ENCODE measurements around the gene KDM5A. TPM values are rescaled to one million over a fixed set of nuclear protein-coding genes. Genes with fewer than 3 reads are reported as not detected.
"Not testable (repeated sequence)": the region's sequence is repeated elsewhere in the genome, so short reads cannot be mapped to it uniquely, and the experiment has no call there.

The KDM5A gene
- total RNA-seq, 1 donor: 75.3 TPM

- Histone ChIP-seq H3K27me3 (ENCODE audit: insufficient read depth, low read length) (peaks cover 6% of the 10 kb centered on the region), H3K36me3 (ENCODE audit: insufficient read depth, low read length) (no peaks in the 10 kb centered on the region), H3K4me3 (ENCODE audit: insufficient read depth, low read length) (no peak overlapping the region), H3K79me2 (ENCODE audit: insufficient read depth, low read length) (no peaks in the 10 kb centered on the region), H3K4me2 (ENCODE audit: insufficient read depth, low read length) (no peak overlapping the region), H2AFZ (ENCODE audit: low read length) (no peak overlapping the region), H4K20me1 (ENCODE audit: insufficient read depth, low read length) (no peaks in the 10 kb centered on the region), H3K9me3 (ENCODE audit: low read depth, low read length) (no peaks in the 10 kb centered on the region), H3K27ac (ENCODE audit: low read depth, low read length) (no peak overlapping the region), H3K4me1 (ENCODE audit: insufficient read depth, low read length) (no peaks in the 10 kb centered on the region)
- TF ChIP-seq, protein P1, sequence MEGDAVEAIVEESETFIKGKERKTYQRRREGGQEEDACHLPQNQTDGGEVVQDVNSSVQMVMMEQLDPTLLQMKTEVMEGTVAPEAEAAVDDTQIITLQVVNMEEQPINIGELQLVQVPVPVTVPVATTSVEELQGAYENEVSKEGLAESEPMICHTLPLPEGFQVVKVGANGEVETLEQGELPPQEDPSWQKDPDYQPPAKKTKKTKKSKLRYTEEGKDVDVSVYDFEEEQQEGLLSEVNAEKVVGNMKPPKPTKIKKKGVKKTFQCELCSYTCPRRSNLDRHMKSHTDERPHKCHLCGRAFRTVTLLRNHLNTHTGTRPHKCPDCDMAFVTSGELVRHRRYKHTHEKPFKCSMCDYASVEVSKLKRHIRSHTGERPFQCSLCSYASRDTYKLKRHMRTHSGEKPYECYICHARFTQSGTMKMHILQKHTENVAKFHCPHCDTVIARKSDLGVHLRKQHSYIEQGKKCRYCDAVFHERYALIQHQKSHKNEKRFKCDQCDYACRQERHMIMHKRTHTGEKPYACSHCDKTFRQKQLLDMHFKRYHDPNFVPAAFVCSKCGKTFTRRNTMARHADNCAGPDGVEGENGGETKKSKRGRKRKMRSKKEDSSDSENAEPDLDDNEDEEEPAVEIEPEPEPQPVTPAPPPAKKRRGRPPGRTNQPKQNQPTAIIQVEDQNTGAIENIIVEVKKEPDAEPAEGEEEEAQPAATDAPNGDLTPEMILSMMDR (IDR thresholded peaks at IDR 0.05; ENCODE audit: extremely low read depth, low read depth, low read length): no peak
- no peak for DNase-seq (ENCODE audit: insufficient read length, low spot score, missing footprints)
These were observed 150.3 kb downstream of the KDM5A start for GRCh38 chr12:238736-239398.

DNA sequence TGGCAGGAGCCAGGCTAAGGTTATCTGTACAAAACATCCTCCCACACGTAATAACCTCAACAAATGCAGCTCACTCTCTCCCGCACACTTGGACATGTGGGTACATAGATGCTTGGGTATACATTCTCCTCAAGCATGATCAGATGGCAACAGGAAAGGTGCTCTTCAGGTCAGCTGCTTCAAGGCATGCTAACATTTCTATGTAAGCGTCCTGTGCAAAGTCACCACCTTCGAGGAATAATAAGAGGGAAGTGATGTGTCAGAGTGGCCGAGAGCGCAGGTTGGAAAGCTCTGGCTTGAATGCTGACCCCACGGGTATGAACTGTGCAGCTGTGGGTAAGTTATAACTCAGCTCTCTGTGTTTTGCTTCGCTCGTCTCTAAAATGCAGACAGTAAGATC is 151.0 kb downstream of the KDM5A start:
- Histone ChIP-seq H3K4me1 (ENCODE audit: insufficient read depth, low read length) (no peaks in the 10 kb centered on the region), H3K4me2 (ENCODE audit: insufficient read depth, low read length) (no peak overlapping the region), H3K9me3 (ENCODE audit: low read depth, low read length) (no peaks in the 10 kb centered on the region), H3K79me2 (ENCODE audit: insufficient read depth, low read length) (no peaks in the 10 kb centered on the region), H4K20me1 (ENCODE audit: insufficient read depth, low read length) (no peaks in the 10 kb centered on the region), H2AFZ (ENCODE audit: low read length) (no peak overlapping the region), H3K27ac (ENCODE audit: low read depth, low read length) (no peak overlapping the region), H3K36me3 (ENCODE audit: insufficient read depth, low read length) (no peaks in the 10 kb centered on the region), H3K4me3 (ENCODE audit: insufficient read depth, low read length) (no peak overlapping the region), H3K27me3 (ENCODE audit: insufficient read depth, low read length) (peaks cover 5% of the 10 kb centered on the region)
- TF ChIP-seq, protein P1 (IDR thresholded peaks at IDR 0.05; ENCODE audit: extremely low read depth, low read depth, low read length): no peak
- DNase-seq (ENCODE audit: insufficient read length, low spot score, missing footprints): no peak

DNA sequence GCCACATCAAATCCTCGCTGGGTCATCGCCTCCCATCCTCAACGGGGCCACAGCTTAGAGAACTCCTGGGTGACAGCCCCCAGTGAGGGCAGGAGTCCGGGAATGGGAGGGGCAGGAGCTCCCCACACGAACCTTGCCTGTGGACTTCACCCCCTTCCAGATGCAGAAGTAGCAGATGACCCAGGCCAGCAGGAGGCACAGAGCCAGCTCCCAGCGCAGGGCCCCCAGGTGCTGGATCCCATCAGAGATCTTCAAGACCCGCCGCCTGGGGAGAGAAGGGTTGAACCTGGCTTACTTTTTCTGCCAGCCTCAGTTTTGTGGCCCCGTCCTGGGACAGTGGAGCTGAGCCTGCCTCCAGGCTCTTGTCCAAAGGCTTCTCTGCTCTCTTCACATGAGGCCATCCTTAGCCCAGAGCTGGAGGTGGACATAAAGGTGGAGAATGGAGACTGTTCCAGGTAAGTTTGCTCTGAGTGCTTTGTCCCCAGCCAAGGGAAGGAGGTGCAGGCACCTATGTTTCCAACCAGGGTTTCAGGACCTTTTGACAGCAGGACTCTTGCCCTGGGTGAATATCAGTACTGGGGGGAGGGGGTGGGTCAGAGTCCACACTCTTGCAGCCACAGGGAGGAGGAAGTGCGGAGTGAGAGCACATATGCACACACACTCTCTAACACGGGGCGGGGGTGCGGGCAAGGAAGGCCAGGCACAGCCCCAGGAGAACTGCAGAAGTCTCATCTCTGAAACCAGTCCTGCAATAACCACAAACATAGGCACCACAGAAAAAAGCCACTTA is 151.9 kb downstream of the KDM5A start:
- H3K36me3 ChIP-seq (ENCODE audit: insufficient read depth, low read length): no peaks in the 10 kb centered on the region
- H4K20me1 ChIP-seq (ENCODE audit: insufficient read depth, low read length): no peaks in the 10 kb centered on the region
- H3K27me3 ChIP-seq (ENCODE audit: insufficient read depth, low read length): peaks cover 13% of the 10 kb centered on the region
- TF ChIP-seq, protein P1 (IDR thresholded peaks at IDR 0.05; ENCODE audit: extremely low read depth, low read depth, low read length): no peak
- H3K4me1 ChIP-seq (ENCODE audit: insufficient read depth, low read length): no peaks in the 10 kb centered on the region
- H3K9me3 ChIP-seq (ENCODE audit: low read depth, low read length): no peaks in the 10 kb centered on the region
- H3K4me2 ChIP-seq (ENCODE audit: insufficient read depth, low read length): no peak overlapping the region
- no peaks in the 10 kb centered on the region for H3K79me2 ChIP-seq (ENCODE audit: insufficient read depth, low read length)
- no peak for DNase-seq (ENCODE audit: insufficient read length, low spot score, missing footprints)
- H2AFZ ChIP-seq (ENCODE audit: low read length): no peak overlapping the region
- no peak overlapping the region for H3K27ac ChIP-seq (ENCODE audit: low read depth, low read length)
- H3K4me3 ChIP-seq (ENCODE audit: insufficient read depth, low read length): no peak overlapping the region

- H3K4me2 ChIP-seq (ENCODE audit: insufficient read depth, low read length): no peak overlapping the region
- H3K4me3 ChIP-seq (ENCODE audit: insufficient read depth, low read length): no peak overlapping the region
- no peaks in the 10 kb centered on the region for H3K9me3 ChIP-seq (ENCODE audit: low read depth, low read length)
- H2AFZ ChIP-seq (ENCODE audit: low read length): no peak overlapping the region
- H3K4me1 ChIP-seq (ENCODE audit: insufficient read depth, low read length): no peaks in the 10 kb centered on the region
- H3K27me3 ChIP-seq (ENCODE audit: insufficient read depth, low read length): peaks cover 21% of the 10 kb centered on the region
- H3K27ac ChIP-seq (ENCODE audit: low read depth, low read length): no peak overlapping the region
- H3K36me3 ChIP-seq (ENCODE audit: insufficient read depth, low read length): no peaks in the 10 kb centered on the region
- no peaks in the 10 kb centered on the region for H4K20me1 ChIP-seq (ENCODE audit: insufficient read depth, low read length)
- no peak for DNase-seq (ENCODE audit: insufficient read length, low spot score, missing footprints)
- TF ChIP-seq, protein P1 (IDR thresholded peaks at IDR 0.05; ENCODE audit: extremely low read depth, low read depth, low read length): no peak
- H3K79me2 ChIP-seq (ENCODE audit: insufficient read depth, low read length): no peaks in the 10 kb centered on the region
These were observed 152.7 kb downstream of the KDM5A start for GRCh38 chr12:236445-236844.

DNA sequence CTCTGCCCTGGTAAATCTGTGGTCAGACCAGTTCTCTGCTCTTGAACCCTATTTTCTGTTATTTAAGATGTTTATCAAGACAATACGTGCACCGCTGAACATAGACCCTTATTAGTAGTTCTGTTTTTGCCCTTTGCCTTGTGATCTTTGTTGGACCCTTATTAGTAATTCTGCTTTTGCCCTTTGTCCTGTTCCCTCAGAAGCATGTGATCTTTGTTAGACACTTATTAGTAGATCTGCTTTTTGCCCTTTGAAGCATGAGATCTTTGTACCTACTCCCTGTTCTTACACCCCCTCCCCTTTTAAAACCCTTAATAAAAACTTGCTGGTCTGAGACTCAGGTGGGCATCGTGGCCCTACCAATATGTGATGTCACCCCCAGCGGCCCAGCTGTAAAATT is 153.2 kb downstream of the KDM5A start:
- DNase-seq (ENCODE audit: insufficient read length, low spot score, missing footprints); H3K4me2 ChIP-seq (ENCODE audit: insufficient read depth, low read length); H4K20me1 ChIP-seq (ENCODE audit: insufficient read depth, low read length); H3K9me3 ChIP-seq (ENCODE audit: low read depth, low read length); H3K4me3 ChIP-seq (ENCODE audit: insufficient read depth, low read length); H3K27ac ChIP-seq (ENCODE audit: low read depth, low read length); H2AFZ ChIP-seq (ENCODE audit: low read length); H3K36me3 ChIP-seq (ENCODE audit: insufficient read depth, low read length); H3K79me2 ChIP-seq (ENCODE audit: insufficient read depth, low read length); H3K4me1 ChIP-seq (ENCODE audit: insufficient read depth, low read length): not testable (repeated sequence)
- peaks cover 26% of the 10 kb centered on the region for H3K27me3 ChIP-seq (ENCODE audit: insufficient read depth, low read length)
